ENCODE data around the gene KIAA0319L.

KIAA0319L gene

DNA sequence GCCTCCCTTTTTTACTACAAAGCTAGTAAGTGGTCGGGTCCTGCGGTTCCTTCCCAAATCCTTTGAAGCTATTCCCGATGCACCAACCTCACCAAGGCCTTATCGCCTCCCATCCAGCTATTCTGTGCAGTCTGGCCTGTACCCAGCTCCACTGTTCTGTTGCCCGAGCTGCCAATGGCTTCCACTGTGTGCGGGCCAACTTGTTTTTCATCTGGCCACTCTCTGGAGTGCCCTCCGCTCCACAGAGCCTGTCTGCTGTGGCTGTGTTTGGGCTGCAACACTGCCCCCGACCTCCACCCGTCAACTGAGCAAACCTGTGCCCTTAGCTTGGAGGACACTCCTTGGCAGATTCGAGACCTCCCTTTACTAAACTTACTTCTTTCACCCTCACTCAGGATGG is 125.0 kb downstream of the KIAA0319L start:
- no peak overlapping the region for H3K4me3 ChIP-seq (replicated peaks in 1 of 2; ENCODE audit: low read depth in 2 of 2, low read length in 2 of 2)
- DNase-seq (ENCODE audit: low read depth in 2 of 2), result no peak
- TF ChIP-seq, protein P1, sequence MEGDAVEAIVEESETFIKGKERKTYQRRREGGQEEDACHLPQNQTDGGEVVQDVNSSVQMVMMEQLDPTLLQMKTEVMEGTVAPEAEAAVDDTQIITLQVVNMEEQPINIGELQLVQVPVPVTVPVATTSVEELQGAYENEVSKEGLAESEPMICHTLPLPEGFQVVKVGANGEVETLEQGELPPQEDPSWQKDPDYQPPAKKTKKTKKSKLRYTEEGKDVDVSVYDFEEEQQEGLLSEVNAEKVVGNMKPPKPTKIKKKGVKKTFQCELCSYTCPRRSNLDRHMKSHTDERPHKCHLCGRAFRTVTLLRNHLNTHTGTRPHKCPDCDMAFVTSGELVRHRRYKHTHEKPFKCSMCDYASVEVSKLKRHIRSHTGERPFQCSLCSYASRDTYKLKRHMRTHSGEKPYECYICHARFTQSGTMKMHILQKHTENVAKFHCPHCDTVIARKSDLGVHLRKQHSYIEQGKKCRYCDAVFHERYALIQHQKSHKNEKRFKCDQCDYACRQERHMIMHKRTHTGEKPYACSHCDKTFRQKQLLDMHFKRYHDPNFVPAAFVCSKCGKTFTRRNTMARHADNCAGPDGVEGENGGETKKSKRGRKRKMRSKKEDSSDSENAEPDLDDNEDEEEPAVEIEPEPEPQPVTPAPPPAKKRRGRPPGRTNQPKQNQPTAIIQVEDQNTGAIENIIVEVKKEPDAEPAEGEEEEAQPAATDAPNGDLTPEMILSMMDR (IDR thresholded peaks at IDR 0.05; ENCODE audit: low read depth, low read length), result no peak

DNA sequence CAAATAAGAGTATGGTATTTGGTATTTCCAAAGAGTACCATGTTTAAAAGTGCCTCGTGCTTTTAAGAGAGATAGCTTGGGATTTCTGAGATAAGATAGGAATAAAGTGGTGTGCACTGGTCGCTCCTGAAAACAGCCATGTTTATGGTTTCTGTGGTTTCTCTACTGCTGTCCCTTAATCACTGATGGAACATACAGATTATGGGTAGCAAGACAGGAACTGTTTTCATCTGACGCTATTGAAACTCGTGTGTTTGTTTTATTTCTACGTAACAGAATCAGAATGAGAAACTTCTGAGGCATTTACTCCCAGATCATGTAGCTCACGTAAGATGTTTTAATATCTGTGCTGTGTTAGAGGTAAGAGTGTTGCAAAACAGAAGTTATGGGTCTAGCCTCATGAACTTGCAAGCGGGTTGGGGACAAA is 126.0 kb downstream of the KIAA0319L start:
- TF ChIP-seq, protein P1 (IDR thresholded peaks at IDR 0.05; ENCODE audit: low read depth, low read length), result no peak
- H3K4me3 ChIP-seq (replicated peaks in 1 of 2; ENCODE audit: low read depth in 2 of 2, low read length in 2 of 2), result no peak overlapping the region
- DNase-seq (ENCODE audit: low read depth in 2 of 2), result peak; percentile 26 to 59

DNA sequence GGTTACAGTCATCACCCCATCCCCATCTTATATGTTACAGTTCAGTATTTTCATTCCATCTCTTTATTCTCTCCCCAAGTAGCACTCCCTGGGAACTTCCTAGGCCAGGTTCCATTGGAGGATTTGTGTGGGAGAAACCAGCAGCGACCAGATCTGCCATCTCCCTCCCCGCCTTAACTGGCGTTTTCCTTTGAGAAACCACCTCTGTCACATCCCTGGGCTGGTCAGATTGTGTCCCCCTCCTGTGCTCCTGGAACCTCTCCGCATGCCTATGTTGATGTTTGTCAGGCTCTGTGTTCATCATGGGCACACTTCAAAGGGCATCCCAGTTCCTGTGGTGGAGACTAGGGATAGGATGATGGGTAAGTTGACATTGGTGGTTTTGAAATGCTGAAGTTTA is 126.4 kb downstream of the KIAA0319L start:
- DNase-seq (ENCODE audit: low read depth in 2 of 2), result no peak
- TF ChIP-seq, protein P1 (IDR thresholded peaks at IDR 0.05; ENCODE audit: low read depth, low read length), result no peak
- H3K4me3 ChIP-seq (replicated peaks in 1 of 2; ENCODE audit: low read depth in 2 of 2, low read length in 2 of 2), result no peak overlapping the region

DNA sequence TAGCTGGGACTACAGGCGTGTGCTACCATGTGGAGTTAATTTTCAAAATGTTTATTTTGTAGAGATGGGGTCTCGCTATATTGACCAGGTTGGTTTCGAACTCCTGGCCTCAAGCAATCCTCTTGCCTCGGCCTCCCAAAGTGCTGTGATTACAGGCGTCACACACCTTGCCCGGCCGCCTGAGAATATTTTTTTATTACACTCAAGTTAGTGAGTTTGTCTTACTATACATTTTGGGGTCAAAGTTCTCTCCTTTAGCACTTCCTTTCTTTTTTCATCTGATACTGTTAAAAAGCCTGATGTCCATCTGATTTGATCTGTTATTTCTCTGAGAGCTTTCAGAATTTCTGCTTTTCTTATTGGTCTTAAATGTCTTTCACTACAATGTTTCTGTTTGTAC is 128.8 kb downstream of the KIAA0319L start:
- TF ChIP-seq, protein P1 (IDR thresholded peaks at IDR 0.05; ENCODE audit: low read depth, low read length), result no peak
- no peak overlapping the region for H3K4me3 ChIP-seq (replicated peaks in 1 of 2; ENCODE audit: low read depth in 2 of 2, low read length in 2 of 2)
- no peak for DNase-seq (ENCODE audit: low read depth in 2 of 2)

DNA sequence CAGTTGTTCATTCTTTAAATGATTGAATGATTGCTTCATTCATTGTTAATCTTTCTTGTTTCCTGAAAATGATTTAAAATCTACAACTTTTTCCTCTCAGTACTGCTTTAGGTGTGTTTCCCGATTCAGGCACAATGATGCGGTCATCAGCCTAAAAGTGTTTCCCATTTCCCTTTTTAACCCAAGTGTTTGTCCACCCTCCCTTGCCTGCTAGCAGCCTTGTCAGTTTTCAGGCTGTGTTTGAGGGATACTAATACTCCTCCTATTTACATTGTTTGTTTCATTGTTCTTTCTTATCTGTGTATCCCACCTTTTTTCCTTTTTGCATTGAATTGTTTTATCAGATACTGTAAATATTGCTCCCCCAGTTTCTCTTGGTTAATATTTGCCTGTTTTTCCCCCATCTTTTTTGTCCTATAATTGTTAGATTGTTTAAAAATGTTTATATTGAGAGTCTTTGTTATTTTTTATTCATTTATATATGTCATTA is 131.1 kb downstream of the KIAA0319L start:
- TF ChIP-seq, protein P1 (IDR thresholded peaks at IDR 0.05; ENCODE audit: low read depth, low read length), result no peak
- no peak for DNase-seq (ENCODE audit: low read depth in 2 of 2)
- H3K4me3 ChIP-seq (replicated peaks in 1 of 2; ENCODE audit: low read depth in 2 of 2, low read length in 2 of 2), result no peak overlapping the region

DNA sequence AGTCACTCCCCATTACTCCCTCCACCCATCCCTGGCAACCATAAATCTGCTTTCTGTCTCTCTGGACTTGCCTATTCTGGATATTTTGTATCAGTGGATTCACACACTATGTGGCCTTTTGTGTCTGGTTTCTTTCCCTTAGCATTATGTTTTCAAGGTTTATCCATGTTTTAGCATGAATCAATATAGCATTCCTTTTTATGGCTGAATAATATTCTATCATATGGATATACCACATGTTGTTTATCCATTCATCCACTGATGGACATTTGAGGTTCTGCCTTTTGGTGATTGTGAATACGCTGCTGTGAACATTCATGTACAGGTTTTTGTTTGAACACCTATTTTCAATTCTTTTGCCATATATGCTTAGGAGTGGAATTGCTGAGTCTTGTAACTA is 148.3 kb downstream of the KIAA0319L start:
- DNase-seq (ENCODE audit: low read depth in 2 of 2), result no peak
- H3K4me3 ChIP-seq (replicated peaks in 1 of 2; ENCODE audit: low read depth in 2 of 2, low read length in 2 of 2), result no peak overlapping the region
- TF ChIP-seq, protein P1 (IDR thresholded peaks at IDR 0.05; ENCODE audit: low read depth, low read length), result no peak

DNA sequence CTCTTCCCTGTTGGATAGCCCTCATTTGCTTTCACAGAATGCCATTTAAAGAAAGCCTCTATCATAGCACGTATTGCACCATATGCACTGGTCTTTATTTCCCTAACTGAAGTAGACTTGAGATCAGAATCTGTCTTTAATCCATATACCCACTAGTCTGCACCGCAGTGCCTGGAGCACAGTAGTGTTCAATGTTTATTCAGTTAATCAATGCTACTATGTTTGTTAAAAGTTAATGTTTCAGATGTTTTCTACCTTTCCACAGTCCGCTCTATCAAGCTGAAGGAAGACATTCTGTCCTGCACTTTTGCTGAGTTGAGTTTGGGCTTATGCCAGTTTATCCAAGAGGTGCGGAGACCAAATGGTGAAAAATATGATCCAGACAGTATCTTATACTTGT is 149.5 kb downstream of the KIAA0319L start:
- TF ChIP-seq, protein P1 (IDR thresholded peaks at IDR 0.05; ENCODE audit: low read depth, low read length), result no peak
- H3K4me3 ChIP-seq (replicated peaks in 1 of 2; ENCODE audit: low read depth in 2 of 2, low read length in 2 of 2), result no peak overlapping the region
- DNase-seq (ENCODE audit: low read depth in 2 of 2), result no peak

All from cardiac fibroblast (primary cell).